GM23338 (cell line): Measurements from ENCODE around the gene GSG1. TPM values are rescaled to one million over a fixed set of nuclear protein-coding genes. Genes with fewer than 3 reads are reported as not detected.

Source experiments
- ATAC-seq: fragments of 200-7000 bp; cut with Tn5 transposase; 3 replicates; pipeline ENCODE4 v1.9.1; 2020
- DNase-seq: peaks from one replicate; pipeline ENCODE4 v3.0.0-alpha.2; 2015; ENCODE audit warnings: low spot score
- H2AFZ ChIP-seq: fragments of 200-600 bp; sonication (generic); 2 replicates; pipeline ENCODE4 v1.8.0; 2016; ENCODE audit warnings: antibody characterized with exemption, mild to moderate bottlenecking, moderate library complexity
- H3F3A ChIP-seq: fragments of 200-600 bp; sonication (generic); replicated peaks from 2 replicates; pipeline ENCODE4 v1.8.0; 2017; ENCODE audit warnings: antibody characterized with exemption, mixed run types, low read depth
- H3K27ac ChIP-seq: fragments of 200-600 bp; sonication (generic); 2 replicates; pipeline ENCODE4 v1.6.1; 2016; ENCODE audit warnings: low read depth
- H3K27me3 ChIP-seq: fragments of 200-600 bp; sonication (generic); 2 replicates; pipeline ENCODE4 v1.8.0; 2016; ENCODE audit warnings: mild to moderate bottlenecking, mixed run types, moderate library complexity; ENCODE audit not compliant: insufficient read depth
- H3K36me3 ChIP-seq: fragments of 200-600 bp; sonication (generic); 2 replicates; pipeline ENCODE4 v1.8.0; 2016; ENCODE audit warnings: mild to moderate bottlenecking; ENCODE audit not compliant: insufficient read depth
- H3K4me1 ChIP-seq: fragments of 200-600 bp; sonication (generic); 2 replicates; pipeline ENCODE4 v1.8.0; 2016; ENCODE audit warnings: mild to moderate bottlenecking, moderate library complexity; ENCODE audit not compliant: insufficient read depth
- H3K4me2 ChIP-seq: fragments of 200-600 bp; sonication (generic); 2 replicates; pipeline ENCODE4 v1.7.1; 2017; ENCODE audit warnings: mixed run types
- H3K4me3 ChIP-seq: fragments of 200-600 bp; sonication (generic); 2 replicates; pipeline ENCODE4 v1.6.1; 2016; ENCODE audit warnings: mixed run types
- H3K79me2 ChIP-seq: fragments of 200-600 bp; sonication (generic); replicated peaks from 2 replicates; pipeline ENCODE4 v1.8.0; 2017; ENCODE audit warnings: mild to moderate bottlenecking; ENCODE audit not compliant: insufficient read depth
- H3K9me2 ChIP-seq: fragments of 200-600 bp; sonication (generic); 2 replicates; pipeline ENCODE4 v1.8.0; 2017; ENCODE audit not compliant: insufficient read depth
- H4K20me1 ChIP-seq: fragments of 200-600 bp; sonication (generic); replicated peaks from 2 replicates; pipeline ENCODE4 v1.8.0; 2017; ENCODE audit warnings: mild to moderate bottlenecking; ENCODE audit not compliant: insufficient read depth
- H3K27ac Mint-ChIP-seq: 2 replicates; pipeline ENCODE4 v1.8.0; 2020; ENCODE audit warnings: inconsistent platforms, mild to moderate bottlenecking, moderate library complexity, mixed read lengths
- H3K27me3 Mint-ChIP-seq: 3 replicates; pipeline ENCODE4 v1.8.0; 2022; ENCODE audit warnings: low read depth, mild to moderate bottlenecking, moderate library complexity, mixed read lengths, inconsistent platforms; ENCODE audit not compliant: insufficient read depth, poor library complexity
- H3K36me3 Mint-ChIP-seq: 3 replicates; pipeline ENCODE4 v1.8.0; 2021; ENCODE audit warnings: low read depth, mild to moderate bottlenecking, inconsistent platforms, moderate library complexity, mixed read lengths
- H3K4me1 Mint-ChIP-seq: 3 replicates; pipeline ENCODE4 v1.8.0; 2020; ENCODE audit warnings: mild to moderate bottlenecking, inconsistent platforms, mixed read lengths
- H3K4me3 Mint-ChIP-seq: 3 replicates; pipeline ENCODE4 v1.8.0; 2021; ENCODE audit warnings: moderate library complexity, mild to moderate bottlenecking, inconsistent platforms, mixed read lengths
- H3K9me3 Mint-ChIP-seq: 3 replicates; pipeline ENCODE4 v1.8.0; 2020; ENCODE audit warnings: moderate library complexity, mild to moderate bottlenecking, inconsistent platforms, mixed read lengths
- CREB1 ChIP-seq: fragments of 250-450 bp; sonication (Bioruptor Pico); IDR thresholded peaks from 2 replicates; pipeline ENCODE4 v1.5.0; 2020; ENCODE audit warnings: low read depth, mild to moderate bottlenecking, moderate library complexity
- EZH2 ChIP-seq: fragments of 200-600 bp; sonication (generic); IDR thresholded peaks from one replicate; pipeline ENCODE4 v1.8.0; 2017; ENCODE audit warnings: antibody characterized with exemption, mild to moderate bottlenecking, low read depth; ENCODE audit not compliant: unreplicated experiment
- JUNB ChIP-seq: IDR thresholded peaks from one replicate; pipeline ENCODE4 v1.6.1; 2016; ENCODE audit warnings: antibody characterized with exemption; ENCODE audit not compliant: unreplicated experiment
- NANOG ChIP-seq: IDR thresholded peaks from 2 replicates; pipeline ENCODE4 v1.6.1; 2016; ENCODE audit warnings: antibody characterized with exemption, borderline replicate concordance
- POLR2AphosphoS5 ChIP-seq: IDR thresholded peaks from 2 replicates; pipeline ENCODE4 v1.6.1; 2016; ENCODE audit warnings: antibody characterized with exemption, low read depth
- STAT1 ChIP-seq: IDR thresholded peaks from one replicate; pipeline ENCODE4 v1.6.1; 2016; ENCODE audit warnings: antibody characterized with exemption; ENCODE audit not compliant: unreplicated experiment
- ZNF114 ChIP-seq: fragments of 250-450 bp; sonication (Bioruptor Pico); IDR thresholded peaks from 2 replicates; pipeline ENCODE4 v1.5.0; 2020; ENCODE audit warnings: mild to moderate bottlenecking, moderate library complexity
- ZNF331 ChIP-seq: fragments of 250-450 bp; sonication (Bioruptor Pico); IDR thresholded peaks from 2 replicates; pipeline ENCODE4 v1.5.0; 2020; ENCODE audit warnings: low read depth, mild to moderate bottlenecking, moderate library complexity
- polyA plus RNA-seq: library from polyadenylated mRNA; unstranded; fragments of >200 nt; fragmentation: Nextera tagmentation; extraction: Ambion mirVana; gene quantifications from 2 replicates; pipeline ENCODE4 v1.2.1, GENCODE V29; 2016
- total RNA-seq: library from RNA; depleted of rRNA; stranded (reverse); fragments of >200 nt; shearing (Covaris generic); gene quantifications from 2 replicates; pipeline ENCODE4 v1.2.3, GENCODE V29; 2014
- TF ChIP-seq, protein P1 (sequence below): IDR thresholded peaks from one replicate; pipeline ENCODE4 v1.6.1; 2018; ENCODE audit warnings: antibody characterized with exemption; ENCODE audit not compliant: unreplicated experiment
- TF ChIP-seq, protein P2 (sequence below): IDR thresholded peaks from 2 replicates; pipeline ENCODE4 v1.6.1; 2016; ENCODE audit warnings: antibody characterized with exemption
- TF ChIP-seq, protein P3 (sequence below), 2 experiments: fragments of 200-600 bp in 1 of 2; sonication (generic) in 1 of 2; conservative IDR thresholded peaks; 2 replicates each; pipeline versions ENCODE4 v1.5.1 to v1.6.1; 2016 to 2017; ENCODE audit warnings: antibody characterized with exemption in 2 of 2, low read depth in 2 of 2, mild to moderate bottlenecking in 2 of 2, moderate library complexity in 1 of 2
- TF ChIP-seq, protein P4 (sequence below): fragments of 250-450 bp; sonication (Bioruptor Pico); IDR thresholded peaks from 2 replicates; pipeline ENCODE4 v1.5.0; 2020; ENCODE audit warnings: mild to moderate bottlenecking, moderate library complexity

GSG1 gene
- total and polyA plus RNA-seq, 2 experiments from 2014 or later: 0.17 to 0.63 TPM

DNA sequence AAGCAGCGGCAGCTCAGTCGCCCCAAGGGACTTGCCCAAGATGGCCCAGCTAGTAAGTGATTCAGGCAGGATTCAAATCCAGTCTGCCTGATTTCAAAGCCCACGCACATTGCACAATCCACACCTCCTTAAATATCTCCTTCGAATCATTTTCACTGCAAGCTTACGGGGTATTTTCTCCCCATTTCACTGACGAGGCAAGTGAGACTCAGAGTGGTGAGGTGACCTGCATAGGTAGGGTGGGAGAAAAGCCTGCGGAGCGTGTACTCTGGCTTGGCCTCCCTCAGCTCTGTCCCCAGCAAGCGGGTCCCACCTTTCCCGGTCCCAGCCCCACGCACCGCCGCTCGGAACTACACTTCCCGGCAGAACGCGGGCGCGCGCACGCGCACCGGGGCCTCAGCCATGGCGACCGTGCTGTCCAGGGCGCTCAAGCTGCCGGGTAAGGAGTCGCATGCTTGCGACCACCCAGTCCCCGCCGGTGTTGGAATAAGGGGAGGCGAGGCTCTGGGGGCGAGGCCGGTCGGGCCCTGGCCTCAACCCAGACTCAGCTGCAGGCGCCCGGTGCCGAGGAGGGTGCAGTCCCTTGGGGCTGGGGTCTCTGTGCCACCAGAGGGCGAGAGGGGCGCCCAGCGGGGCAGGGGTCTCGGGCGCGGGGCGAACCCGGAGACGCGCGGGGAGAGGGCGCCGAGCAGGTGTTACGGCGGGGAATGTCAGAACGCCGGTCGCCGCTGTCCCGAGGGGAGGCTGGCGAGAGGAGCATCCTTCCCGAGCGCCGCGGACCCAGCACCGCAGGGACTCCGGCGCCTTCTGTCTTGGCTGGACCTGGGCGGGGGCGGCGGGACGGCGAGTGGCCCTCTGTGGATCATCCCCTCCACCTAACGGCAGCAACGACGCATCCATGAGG lies 59.2 kb downstream of the GSG1 start, which contains the start of gene FAM234B:
TSS of gene FAM234B (plus strand) at position 380 of the 904 bp plus-strand sequence. CDS start at position 403, 23 bp downstream.
- Mint-ChIP-seq H3K4me1 (peaks cover 44% of the 10 kb centered on the region), H3K9me3 (no peaks in the 10 kb centered on the region), H3K36me3 (no peaks in the 10 kb centered on the region), H3K27me3 (peaks cover 7% of the 10 kb centered on the region), H3K27ac (no peak within 1 kb of the TSS), H3K4me3 (peak within 1 kb of the TSS; percentile 87)
- Histone ChIP-seq H3K27ac (no peak within 1 kb of the TSS), H3F3A (no peaks in the 10 kb centered on the region), H3K9me2 (no peaks in the 10 kb centered on the region), H3K36me3 (no peaks in the 10 kb centered on the region), H3K4me2 (peak within 1 kb of the TSS; percentile 90), H3K27me3 (peaks cover 11% of the 10 kb centered on the region), H3K4me3 (peak within 1 kb of the TSS; percentile 90), H2AFZ (peak within 1 kb of the TSS; percentile 99), H3K79me2 (peaks cover 30% of the 10 kb centered on the region), H4K20me1 (no peaks in the 10 kb centered on the region), H3K4me1 (peaks cover 12% of the 10 kb centered on the region)
- DNase-seq: peak; percentile 84
- TF ChIP-seq NANOG (no peak), ZNF331 (CRISPR knock-in tag) (no peak), ZNF114 (CRISPR knock-in tag) (no peak), JUNB (no peak), POLR2AphosphoS5 (peak; percentile 80), CREB1 (CRISPR knock-in tag) (0 out of 2 replicates have a peak, but pooled peaks have one; percentile 11), STAT1 (no peak), EZH2 (no peak)
- TF ChIP-seq, protein P1, sequence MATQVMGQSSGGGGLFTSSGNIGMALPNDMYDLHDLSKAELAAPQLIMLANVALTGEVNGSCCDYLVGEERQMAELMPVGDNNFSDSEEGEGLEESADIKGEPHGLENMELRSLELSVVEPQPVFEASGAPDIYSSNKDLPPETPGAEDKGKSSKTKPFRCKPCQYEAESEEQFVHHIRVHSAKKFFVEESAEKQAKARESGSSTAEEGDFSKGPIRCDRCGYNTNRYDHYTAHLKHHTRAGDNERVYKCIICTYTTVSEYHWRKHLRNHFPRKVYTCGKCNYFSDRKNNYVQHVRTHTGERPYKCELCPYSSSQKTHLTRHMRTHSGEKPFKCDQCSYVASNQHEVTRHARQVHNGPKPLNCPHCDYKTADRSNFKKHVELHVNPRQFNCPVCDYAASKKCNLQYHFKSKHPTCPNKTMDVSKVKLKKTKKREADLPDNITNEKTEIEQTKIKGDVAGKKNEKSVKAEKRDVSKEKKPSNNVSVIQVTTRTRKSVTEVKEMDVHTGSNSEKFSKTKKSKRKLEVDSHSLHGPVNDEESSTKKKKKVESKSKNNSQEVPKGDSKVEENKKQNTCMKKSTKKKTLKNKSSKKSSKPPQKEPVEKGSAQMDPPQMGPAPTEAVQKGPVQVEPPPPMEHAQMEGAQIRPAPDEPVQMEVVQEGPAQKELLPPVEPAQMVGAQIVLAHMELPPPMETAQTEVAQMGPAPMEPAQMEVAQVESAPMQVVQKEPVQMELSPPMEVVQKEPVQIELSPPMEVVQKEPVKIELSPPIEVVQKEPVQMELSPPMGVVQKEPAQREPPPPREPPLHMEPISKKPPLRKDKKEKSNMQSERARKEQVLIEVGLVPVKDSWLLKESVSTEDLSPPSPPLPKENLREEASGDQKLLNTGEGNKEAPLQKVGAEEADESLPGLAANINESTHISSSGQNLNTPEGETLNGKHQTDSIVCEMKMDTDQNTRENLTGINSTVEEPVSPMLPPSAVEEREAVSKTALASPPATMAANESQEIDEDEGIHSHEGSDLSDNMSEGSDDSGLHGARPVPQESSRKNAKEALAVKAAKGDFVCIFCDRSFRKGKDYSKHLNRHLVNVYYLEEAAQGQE: no peak
- TF ChIP-seq, protein P2, sequence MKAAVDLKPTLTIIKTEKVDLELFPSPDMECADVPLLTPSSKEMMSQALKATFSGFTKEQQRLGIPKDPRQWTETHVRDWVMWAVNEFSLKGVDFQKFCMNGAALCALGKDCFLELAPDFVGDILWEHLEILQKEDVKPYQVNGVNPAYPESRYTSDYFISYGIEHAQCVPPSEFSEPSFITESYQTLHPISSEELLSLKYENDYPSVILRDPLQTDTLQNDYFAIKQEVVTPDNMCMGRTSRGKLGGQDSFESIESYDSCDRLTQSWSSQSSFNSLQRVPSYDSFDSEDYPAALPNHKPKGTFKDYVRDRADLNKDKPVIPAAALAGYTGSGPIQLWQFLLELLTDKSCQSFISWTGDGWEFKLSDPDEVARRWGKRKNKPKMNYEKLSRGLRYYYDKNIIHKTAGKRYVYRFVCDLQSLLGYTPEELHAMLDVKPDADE: peak; percentile 45; the same call in 1 of the 2 replicates
- TF ChIP-seq, protein P3, sequence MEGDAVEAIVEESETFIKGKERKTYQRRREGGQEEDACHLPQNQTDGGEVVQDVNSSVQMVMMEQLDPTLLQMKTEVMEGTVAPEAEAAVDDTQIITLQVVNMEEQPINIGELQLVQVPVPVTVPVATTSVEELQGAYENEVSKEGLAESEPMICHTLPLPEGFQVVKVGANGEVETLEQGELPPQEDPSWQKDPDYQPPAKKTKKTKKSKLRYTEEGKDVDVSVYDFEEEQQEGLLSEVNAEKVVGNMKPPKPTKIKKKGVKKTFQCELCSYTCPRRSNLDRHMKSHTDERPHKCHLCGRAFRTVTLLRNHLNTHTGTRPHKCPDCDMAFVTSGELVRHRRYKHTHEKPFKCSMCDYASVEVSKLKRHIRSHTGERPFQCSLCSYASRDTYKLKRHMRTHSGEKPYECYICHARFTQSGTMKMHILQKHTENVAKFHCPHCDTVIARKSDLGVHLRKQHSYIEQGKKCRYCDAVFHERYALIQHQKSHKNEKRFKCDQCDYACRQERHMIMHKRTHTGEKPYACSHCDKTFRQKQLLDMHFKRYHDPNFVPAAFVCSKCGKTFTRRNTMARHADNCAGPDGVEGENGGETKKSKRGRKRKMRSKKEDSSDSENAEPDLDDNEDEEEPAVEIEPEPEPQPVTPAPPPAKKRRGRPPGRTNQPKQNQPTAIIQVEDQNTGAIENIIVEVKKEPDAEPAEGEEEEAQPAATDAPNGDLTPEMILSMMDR (conservative IDR thresholded peaks at IDR 0.05; ENCODE audit: low read depth in 2 of 2): peak; percentile 30 to 36
- TF ChIP-seq, protein P4, sequence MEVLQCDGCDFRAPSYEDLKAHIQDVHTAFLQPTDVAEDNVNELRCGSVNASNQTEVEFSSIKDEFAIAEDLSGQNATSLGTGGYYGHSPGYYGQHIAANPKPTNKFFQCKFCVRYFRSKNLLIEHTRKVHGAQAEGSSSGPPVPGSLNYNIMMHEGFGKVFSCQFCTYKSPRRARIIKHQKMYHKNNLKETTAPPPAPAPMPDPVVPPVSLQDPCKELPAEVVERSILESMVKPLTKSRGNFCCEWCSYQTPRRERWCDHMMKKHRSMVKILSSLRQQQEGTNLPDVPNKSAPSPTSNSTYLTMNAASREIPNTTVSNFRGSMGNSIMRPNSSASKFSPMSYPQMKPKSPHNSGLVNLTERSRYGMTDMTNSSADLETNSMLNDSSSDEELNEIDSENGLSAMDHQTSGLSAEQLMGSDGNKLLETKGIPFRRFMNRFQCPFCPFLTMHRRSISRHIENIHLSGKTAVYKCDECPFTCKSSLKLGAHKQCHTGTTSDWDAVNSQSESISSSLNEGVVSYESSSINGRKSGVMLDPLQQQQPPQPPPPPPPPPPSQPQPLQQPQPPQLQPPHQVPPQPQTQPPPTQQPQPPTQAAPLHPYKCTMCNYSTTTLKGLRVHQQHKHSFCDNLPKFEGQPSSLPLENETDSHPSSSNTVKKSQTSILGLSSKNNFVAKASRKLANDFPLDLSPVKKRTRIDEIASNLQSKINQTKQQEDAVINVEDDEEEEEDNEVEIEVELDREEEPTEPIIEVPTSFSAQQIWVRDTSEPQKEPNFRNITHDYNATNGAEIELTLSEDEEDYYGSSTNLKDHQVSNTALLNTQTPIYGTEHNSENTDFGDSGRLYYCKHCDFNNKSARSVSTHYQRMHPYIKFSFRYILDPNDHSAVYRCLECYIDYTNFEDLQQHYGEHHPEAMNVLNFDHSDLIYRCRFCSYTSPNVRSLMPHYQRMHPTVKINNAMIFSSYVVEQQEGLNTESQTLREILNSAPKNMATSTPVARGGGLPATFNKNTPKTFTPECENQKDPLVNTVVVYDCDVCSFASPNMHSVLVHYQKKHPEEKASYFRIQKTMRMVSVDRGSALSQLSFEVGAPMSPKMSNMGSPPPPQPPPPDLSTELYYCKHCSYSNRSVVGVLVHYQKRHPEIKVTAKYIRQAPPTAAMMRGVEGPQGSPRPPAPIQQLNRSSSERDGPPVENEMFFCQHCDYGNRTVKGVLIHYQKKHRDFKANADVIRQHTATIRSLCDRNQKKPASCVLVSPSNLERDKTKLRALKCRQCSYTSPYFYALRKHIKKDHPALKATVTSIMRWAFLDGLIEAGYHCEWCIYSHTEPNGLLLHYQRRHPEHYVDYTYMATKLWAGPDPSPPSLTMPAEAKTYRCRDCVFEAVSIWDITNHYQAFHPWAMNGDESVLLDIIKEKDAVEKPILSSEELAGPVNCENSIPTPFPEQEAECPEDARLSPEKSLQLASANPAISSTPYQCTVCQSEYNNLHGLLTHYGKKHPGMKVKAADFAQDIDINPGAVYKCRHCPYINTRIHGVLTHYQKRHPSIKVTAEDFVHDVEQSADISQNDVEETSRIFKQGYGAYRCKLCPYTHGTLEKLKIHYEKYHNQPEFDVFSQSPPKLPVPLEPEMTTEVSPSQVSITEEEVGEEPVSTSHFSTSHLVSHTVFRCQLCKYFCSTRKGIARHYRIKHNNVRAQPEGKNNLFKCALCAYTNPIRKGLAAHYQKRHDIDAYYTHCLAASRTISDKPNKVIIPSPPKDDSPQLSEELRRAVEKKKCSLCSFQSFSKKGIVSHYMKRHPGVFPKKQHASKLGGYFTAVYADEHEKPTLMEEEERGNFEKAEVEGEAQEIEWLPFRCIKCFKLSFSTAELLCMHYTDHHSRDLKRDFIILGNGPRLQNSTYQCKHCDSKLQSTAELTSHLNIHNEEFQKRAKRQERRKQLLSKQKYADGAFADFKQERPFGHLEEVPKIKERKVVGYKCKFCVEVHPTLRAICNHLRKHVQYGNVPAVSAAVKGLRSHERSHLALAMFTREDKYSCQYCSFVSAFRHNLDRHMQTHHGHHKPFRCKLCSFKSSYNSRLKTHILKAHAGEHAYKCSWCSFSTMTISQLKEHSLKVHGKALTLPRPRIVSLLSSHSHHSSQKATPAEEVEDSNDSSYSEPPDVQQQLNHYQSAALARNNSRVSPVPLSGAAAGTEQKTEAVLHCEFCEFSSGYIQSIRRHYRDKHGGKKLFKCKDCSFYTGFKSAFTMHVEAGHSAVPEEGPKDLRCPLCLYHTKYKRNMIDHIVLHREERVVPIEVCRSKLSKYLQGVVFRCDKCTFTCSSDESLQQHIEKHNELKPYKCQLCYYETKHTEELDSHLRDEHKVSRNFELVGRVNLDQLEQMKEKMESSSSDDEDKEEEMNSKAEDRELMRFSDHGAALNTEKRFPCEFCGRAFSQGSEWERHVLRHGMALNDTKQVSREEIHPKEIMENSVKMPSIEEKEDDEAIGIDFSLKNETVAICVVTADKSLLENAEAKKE (CRISPR knock-in tag): no peak
- ATAC-seq: peak; percentile 95
